Activated CD4-positive, alpha-beta T cell treated with anti-CD3 and anti-CD28 coated beads for 36 hours (primary cell): ENCODE measurements around the gene TSHZ1. TPM values are rescaled to one million over a fixed set of nuclear protein-coding genes. Genes with fewer than 3 reads are reported as not detected.

Experiments used
- ATAC-seq: fragments of 200-7000 bp; cut with Tn5 transposase; one replicate; pipeline ENCODE4 v1.10.0; 2021; ENCODE audit warnings: mild to moderate bottlenecking, moderate library complexity
- CTCF ChIA-PET: fragments of 350-600 bp; sonication (Branson Sonifier 250); formaldehyde crosslinking; loops from one replicate; lab custom pipeline; 2021; ENCODE audit warnings: antibody characterized with exemption; lab: Charles Lee
- POLR2A ChIA-PET: fragments of 350-600 bp; sonication (Branson Sonifier 250); formaldehyde crosslinking; loops from one replicate; lab custom pipeline; 2021; ENCODE audit warnings: antibody characterized with exemption, inconsistent platforms; lab: Charles Lee
- DNase-seq: peaks from one replicate; pipeline ENCODE4 v3.0.0-alpha.2; 2020
- H3K27ac Mint-ChIP-seq: one replicate; pipeline ENCODE4 v1.8.0; 2021; ENCODE audit warnings: mixed read lengths
- H3K27me3 Mint-ChIP-seq: one replicate; pipeline ENCODE4 v1.8.0; 2021; ENCODE audit warnings: mixed read lengths
- H3K36me3 Mint-ChIP-seq: one replicate; pipeline ENCODE4 v1.8.0; 2021; ENCODE audit warnings: low read depth, mixed read lengths
- H3K4me1 Mint-ChIP-seq: one replicate; pipeline ENCODE4 v1.8.0; 2021; ENCODE audit warnings: mixed read lengths
- H3K4me3 Mint-ChIP-seq: one replicate; pipeline ENCODE4 v1.8.0; 2021; ENCODE audit warnings: mild to moderate bottlenecking, moderate library complexity, mixed read lengths
- H3K9me3 Mint-ChIP-seq: one replicate; pipeline ENCODE4 v1.8.0; 2021; ENCODE audit warnings: low read depth, mixed read lengths
- intact Hi-C, 2 experiments: fragments of 100-400 bp; cut with DNase I in 1 of 2; cut with micrococcal nuclease in 1 of 2; formaldehyde crosslinking; loops; one replicate each; pipeline versions ENCODE4 v1.14.2 to v1.15.1; 2022 to 2024; cut with DNase I, micrococcal nuclease
- total RNA-seq, 2 experiments: library from RNA; stranded (reverse); gene quantifications; one replicate each; pipeline ENCODE4 v1.2.3, GENCODE V29; 2021

Gene TSHZ1
- total RNA-seq, 2 experiments from 2014 or later = 12.0 to 13.4 TPM

GRCh38 chr18:75169411-75169810, 41.2 kb upstream of the TSHZ1 start:
- Mint-ChIP-seq H3K27me3 (peaks cover 7% of the 10 kb centered on the region), H3K27ac (no peak overlapping the region), H3K4me1 (peaks cover 2% of the 10 kb centered on the region), H3K36me3 (no peaks in the 10 kb centered on the region), H3K9me3 (no peaks in the 10 kb centered on the region), H3K4me3 (no peak overlapping the region)
- intact Hi-C loops = no loop called here
- no peak for DNase-seq
- no peak for ATAC-seq
- ChIA-PET CTCF (no interaction called here), POLR2A (no interaction called here)

DNA sequence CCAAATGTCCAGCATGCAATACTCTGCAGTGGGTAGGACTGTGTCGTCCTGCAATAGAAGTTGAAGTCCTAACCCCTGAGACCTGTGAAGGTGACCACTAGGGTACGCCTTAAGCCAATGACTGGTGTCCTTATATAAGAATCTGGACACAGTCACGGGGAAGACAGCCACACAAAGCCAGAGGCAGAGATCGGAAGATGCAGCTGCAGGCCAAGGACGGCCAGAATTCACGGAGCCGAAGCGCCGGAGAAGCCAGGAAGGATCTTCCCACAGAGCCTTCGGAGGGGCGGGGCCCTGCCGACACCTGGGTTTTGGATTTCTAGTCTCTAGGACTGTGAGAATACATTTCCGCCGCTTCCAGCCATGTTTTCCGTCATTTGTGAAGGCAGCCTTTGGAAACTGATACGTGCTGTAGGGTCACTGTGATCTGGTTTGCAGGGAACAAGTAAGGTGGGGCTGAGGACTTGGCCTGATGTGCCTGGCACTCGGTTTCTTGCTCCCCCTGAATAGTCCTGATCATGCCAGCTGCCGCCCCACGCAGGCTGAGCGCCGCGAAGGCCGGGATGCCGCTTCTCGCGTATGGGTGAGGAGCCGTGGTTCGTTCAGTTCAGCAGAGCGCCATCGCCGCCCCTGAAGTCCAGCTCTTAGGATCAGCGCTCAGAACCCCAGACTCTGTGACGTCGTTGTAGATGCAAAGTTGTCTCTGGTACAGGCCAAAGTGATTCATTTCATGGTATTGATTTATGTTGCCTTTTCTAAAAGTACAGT, 40.4 kb upstream of the TSHZ1 start:
- POLR2A ChIA-PET = no interaction called here
- Mint-ChIP-seq H3K36me3 (no peaks in the 10 kb centered on the region), H3K27ac (no peak overlapping the region), H3K9me3 (no peaks in the 10 kb centered on the region), H3K27me3 (peaks cover 7% of the 10 kb centered on the region), H3K4me1 (peaks cover 2% of the 10 kb centered on the region), H3K4me3 (no peak overlapping the region)
- CTCF ChIA-PET = interaction anchor here (0.8 kb wide), 1 partner anchor 109 kb away, joined by 3 read pairs; no protein-coding TSS in a partner anchor
- intact Hi-C loops = no loop called here
- no peak for DNase-seq
- ATAC-seq = no peak

GRCh38 chr18:75170916-75171315, 39.7 kb upstream of the TSHZ1 start:
- Mint-ChIP-seq H3K27me3 (peaks cover 7% of the 10 kb centered on the region), H3K36me3 (no peaks in the 10 kb centered on the region), H3K9me3 (no peaks in the 10 kb centered on the region), H3K27ac (no peak overlapping the region), H3K4me1 (peaks cover 2% of the 10 kb centered on the region), H3K4me3 (no peak overlapping the region)
- no peak for DNase-seq
- POLR2A ChIA-PET = no interaction called here
- CTCF ChIA-PET = no interaction called here
- ATAC-seq = no peak
- intact Hi-C loops = no loop called here

- H3K27me3 Mint-ChIP-seq = no peaks in the 10 kb centered on the region
- no peaks in the 10 kb centered on the region for H3K36me3 Mint-ChIP-seq
- H3K27ac Mint-ChIP-seq = no peak overlapping the region
- H3K4me3 Mint-ChIP-seq = no peak overlapping the region
- DNase-seq (no peak), ATAC-seq (no peak)
- no peaks in the 10 kb centered on the region for H3K9me3 Mint-ChIP-seq
- H3K4me1 Mint-ChIP-seq = peaks cover 2% of the 10 kb centered on the region
- intact Hi-C loops = no loop called here
- ChIA-PET POLR2A (no interaction called here), CTCF (no interaction called here)
Measured at GRCh38 chr18:75172299-75173124, 38.1 kb upstream of the TSHZ1 start.

- ChIA-PET CTCF (no interaction called here), POLR2A (no interaction called here)
- ATAC-seq (no peak), DNase-seq (no peak)
- no peak overlapping the region for H3K27ac Mint-ChIP-seq
- H3K9me3 Mint-ChIP-seq = no peaks in the 10 kb centered on the region
- no peaks in the 10 kb centered on the region for H3K27me3 Mint-ChIP-seq
- H3K4me3 Mint-ChIP-seq = no peak overlapping the region
- no peaks in the 10 kb centered on the region for H3K36me3 Mint-ChIP-seq
- peaks cover 2% of the 10 kb centered on the region for H3K4me1 Mint-ChIP-seq
- intact Hi-C loops = no loop called here
Measured at GRCh38 chr18:75173125-75173432, 37.5 kb upstream of the TSHZ1 start.

DNA sequence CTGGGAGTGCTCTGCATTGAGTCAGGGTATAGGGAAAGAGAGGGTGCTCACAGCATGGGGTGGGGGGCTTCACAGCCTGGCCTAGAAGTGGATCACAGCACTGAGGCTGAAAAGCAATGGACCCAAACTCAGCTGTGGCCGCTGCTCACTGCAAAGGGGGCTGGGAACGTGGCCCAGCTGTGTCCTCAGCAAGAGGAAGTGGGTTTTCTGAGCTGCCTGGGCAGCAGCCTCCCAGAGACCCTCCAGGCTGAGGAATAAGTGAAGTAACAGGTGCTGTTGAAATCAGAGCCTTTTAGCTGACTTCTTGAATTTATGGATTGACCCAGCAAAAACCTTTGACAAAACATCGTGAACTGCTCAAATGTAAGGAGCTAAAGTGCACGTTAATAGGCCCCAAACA, 36.9 kb upstream of the TSHZ1 start:
- Mint-ChIP-seq H3K27ac (no peak overlapping the region), H3K36me3 (no peaks in the 10 kb centered on the region), H3K27me3 (no peaks in the 10 kb centered on the region), H3K4me1 (peaks cover 2% of the 10 kb centered on the region), H3K9me3 (no peaks in the 10 kb centered on the region), H3K4me3 (no peak overlapping the region)
- ChIA-PET POLR2A (no interaction called here), CTCF (interaction anchor here (0.7 kb wide), 1 partner anchor 167 kb away, joined by 3 read pairs; no protein-coding TSS in a partner anchor)
- intact Hi-C loops = no loop called here
- DNase-seq = no peak
- ATAC-seq = no peak

DNA sequence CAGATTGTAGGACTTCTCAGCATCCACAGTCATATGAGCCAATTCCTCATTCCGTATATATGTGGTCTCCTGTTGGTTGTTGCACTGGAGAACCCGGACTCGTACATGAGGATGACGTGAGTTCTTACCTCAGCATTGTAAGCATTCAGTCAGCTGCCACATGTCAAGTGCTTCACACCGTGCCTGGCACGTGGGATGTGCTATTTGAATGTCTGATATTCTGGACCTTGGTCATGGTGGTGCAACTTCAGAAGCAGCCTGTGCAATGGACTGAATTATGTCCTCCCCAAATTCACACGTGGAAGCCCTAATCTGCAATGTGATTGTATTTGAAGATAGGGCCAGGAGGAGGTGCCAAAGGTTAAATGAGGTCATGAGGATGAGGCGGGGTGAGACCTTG, 33.7 kb upstream of the TSHZ1 start:
- CTCF ChIA-PET = interaction anchor here (0.6 to 0.7 kb wide), 2 partner anchors 57 to 106 kb away, joined by 3 to 4 read pairs; no protein-coding TSS in a partner anchor
- Mint-ChIP-seq H3K27ac (no peak overlapping the region), H3K27me3 (no peaks in the 10 kb centered on the region), H3K4me3 (no peak overlapping the region), H3K36me3 (no peaks in the 10 kb centered on the region), H3K9me3 (peaks cover 1% of the 10 kb centered on the region), H3K4me1 (peaks cover 2% of the 10 kb centered on the region)
- intact Hi-C loops = no loop called here
- no peak for ATAC-seq
- no peak for DNase-seq
- POLR2A ChIA-PET = no interaction called here

DNA sequence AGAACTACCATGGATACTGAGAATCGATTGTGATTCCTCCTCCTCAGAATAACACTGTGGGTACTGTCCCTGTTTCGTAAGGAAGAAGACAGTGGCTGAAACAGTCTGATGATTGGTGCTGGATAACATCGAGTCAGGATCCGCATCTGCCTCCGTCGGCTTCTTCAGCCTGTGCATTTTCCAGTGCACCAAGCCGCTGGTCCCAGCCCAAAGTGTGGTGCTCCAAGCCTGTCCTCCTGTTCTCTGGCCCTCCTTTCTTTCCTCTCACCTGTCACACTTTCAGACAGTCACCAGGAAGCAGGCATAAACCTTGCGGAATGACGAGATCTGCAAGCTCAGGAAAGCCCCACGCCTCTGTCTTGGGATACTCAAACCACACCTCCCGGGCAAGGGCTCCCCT, 32.2 kb upstream of the TSHZ1 start:
- intact Hi-C loops = no loop called here
- Mint-ChIP-seq H3K27ac (no peak overlapping the region), H3K36me3 (no peaks in the 10 kb centered on the region), H3K9me3 (peaks cover 1% of the 10 kb centered on the region), H3K4me3 (no peak overlapping the region), H3K27me3 (no peaks in the 10 kb centered on the region), H3K4me1 (no peaks in the 10 kb centered on the region)
- ChIA-PET CTCF (no interaction called here), POLR2A (no interaction called here)
- no peak for DNase-seq
- no peak for ATAC-seq

DNA sequence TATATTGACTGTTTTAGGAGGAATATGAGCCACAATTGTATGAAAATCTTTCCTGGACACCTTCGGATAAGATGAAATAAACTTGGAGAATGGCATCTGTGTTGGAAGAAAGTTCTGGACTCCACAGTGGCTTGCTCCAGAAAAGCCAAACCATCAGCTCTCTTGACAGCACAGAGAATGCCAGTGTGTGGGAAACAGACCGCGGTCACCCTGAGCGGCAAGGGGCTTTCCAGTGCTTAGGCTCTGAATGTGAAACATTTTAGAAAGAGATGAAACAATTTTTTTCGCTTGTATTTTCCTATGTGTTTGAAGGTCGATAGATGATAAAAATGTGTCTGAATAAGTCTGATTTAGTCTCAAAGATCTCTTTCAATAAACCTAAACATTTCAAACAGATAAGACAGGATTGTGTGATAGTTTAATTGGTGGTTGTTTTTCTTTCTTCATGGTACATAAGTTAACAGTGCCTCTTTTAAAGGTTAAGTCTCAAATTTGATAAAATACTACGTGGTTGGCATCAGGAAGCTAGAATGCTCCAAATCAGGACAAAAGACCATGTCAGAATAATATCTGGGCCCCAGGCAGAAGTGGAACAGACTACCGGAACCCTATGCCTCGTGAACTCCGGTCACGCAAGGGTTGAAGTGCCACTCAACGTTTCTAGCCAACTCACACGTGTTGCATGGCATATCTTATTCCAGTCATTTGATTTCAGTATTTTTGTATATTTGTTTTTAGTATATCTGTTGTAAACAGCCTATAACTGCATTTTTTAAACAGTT, 30.6 kb upstream of the TSHZ1 start:
- ATAC-seq = no peak
- intact Hi-C loops = no loop called here
- DNase-seq = no peak
- Mint-ChIP-seq H3K27me3 (peaks cover 1% of the 10 kb centered on the region), H3K27ac (no peak overlapping the region), H3K4me3 (no peak overlapping the region), H3K36me3 (no peaks in the 10 kb centered on the region), H3K4me1 (no peaks in the 10 kb centered on the region), H3K9me3 (peaks cover 1% of the 10 kb centered on the region)
- ChIA-PET POLR2A (no interaction called here), CTCF (interaction anchor here (0.7 kb wide), 1 partner anchor 1953 kb away, joined by 3 read pairs; the partner anchor contains the start of gene MBP)

- CTCF ChIA-PET = no interaction called here
- intact Hi-C loops = no loop called here
Measured at GRCh38 chr18:75183524-75183923, 27.1 kb upstream of the TSHZ1 start.

DNA sequence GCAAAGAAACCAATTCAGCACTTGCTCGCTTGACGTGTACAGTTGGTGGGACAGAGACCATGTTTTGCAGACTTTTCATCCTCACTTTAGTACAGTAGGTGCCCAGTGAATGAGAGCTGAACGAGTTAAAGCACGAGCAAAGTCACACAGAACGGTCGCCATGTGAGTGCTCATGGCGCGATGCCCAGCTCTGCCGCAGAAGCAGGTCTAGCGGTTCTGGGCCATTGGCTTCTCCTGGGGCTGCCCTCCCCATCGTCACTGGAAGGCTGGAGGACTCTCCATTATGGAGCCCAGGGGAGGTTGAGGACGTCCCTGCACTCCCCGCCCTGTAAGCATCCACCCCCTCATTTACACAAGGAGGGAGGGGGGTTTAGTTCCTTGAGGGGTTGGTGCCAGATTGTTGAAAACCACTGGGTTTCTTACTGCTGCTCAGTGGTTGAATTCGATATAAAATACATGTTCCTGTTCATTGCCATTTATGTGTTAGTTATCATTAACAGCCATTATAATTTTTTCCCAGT, 26.6 kb upstream of the TSHZ1 start:
- no peak for DNase-seq
- intact Hi-C loops = no loop called here
- no peaks in the 10 kb centered on the region for H3K36me3 Mint-ChIP-seq
- ChIA-PET CTCF (no interaction called here), POLR2A (no interaction called here)
- H3K27ac Mint-ChIP-seq = no peak overlapping the region
- no peak overlapping the region for H3K4me3 Mint-ChIP-seq
- peaks cover 3% of the 10 kb centered on the region for H3K9me3 Mint-ChIP-seq
- ATAC-seq = no peak
- H3K27me3 Mint-ChIP-seq = peaks cover 1% of the 10 kb centered on the region
- H3K4me1 Mint-ChIP-seq = no peaks in the 10 kb centered on the region

More at GRCh38 chr18:75183524-75183923, 27.1 kb upstream of the TSHZ1 start:
- no peak overlapping the region for H3K27ac Mint-ChIP-seq
- DNase-seq (no peak), ATAC-seq (no peak)
- POLR2A ChIA-PET = no interaction called here
- H3K9me3 Mint-ChIP-seq = peaks cover 3% of the 10 kb centered on the region
- H3K4me3 Mint-ChIP-seq = no peak overlapping the region
- peaks cover 1% of the 10 kb centered on the region for H3K27me3 Mint-ChIP-seq
- no peaks in the 10 kb centered on the region for H3K36me3 Mint-ChIP-seq
- no peaks in the 10 kb centered on the region for H3K4me1 Mint-ChIP-seq
